Activated naive CD8-positive, alpha-beta T cell treated with anti-CD3 and anti-CD28 coated beads, Interleukin-2, amount 10 ng/mL, durations not matched to agents 7 days and 5 days (primary cell): ENCODE results near the gene SH2D3C. TPM values are rescaled to one million over a fixed set of nuclear protein-coding genes. Genes with fewer than 3 reads are reported as not detected.

Experiments
- ATAC-seq: fragments of 150-1000 bp; cut with Tn5 transposase; one replicate; pipeline ENCODE4 v1.10.0; 2021; ENCODE audit warnings: low read depth, moderate library complexity
- POLR2A ChIA-PET: fragments of 350-600 bp; sonication (Branson Sonifier 250); formaldehyde crosslinking; loops from one replicate; lab custom pipeline; 2021; ENCODE audit warnings: antibody characterized with exemption; lab: Charles Lee
- DNase-seq: peaks from one replicate; pipeline ENCODE4 v3.0.0; 2021
- H3K27ac Mint-ChIP-seq: one replicate; pipeline ENCODE4 v1.8.0; 2022; ENCODE audit warnings: mild to moderate bottlenecking, mixed read lengths
- H3K27me3 Mint-ChIP-seq: one replicate; pipeline ENCODE4 v1.8.0; 2022; ENCODE audit warnings: mild to moderate bottlenecking, moderate library complexity, mixed read lengths
- H3K36me3 Mint-ChIP-seq: one replicate; pipeline ENCODE4 v1.8.0; 2021; ENCODE audit warnings: mild to moderate bottlenecking, mixed read lengths
- H3K4me1 Mint-ChIP-seq: one replicate; pipeline ENCODE4 v1.8.0; 2021; ENCODE audit warnings: mixed read lengths
- H3K4me3 Mint-ChIP-seq: one replicate; pipeline ENCODE4 v1.8.0; 2022; ENCODE audit warnings: mild to moderate bottlenecking, moderate library complexity, mixed read lengths
- H3K9me3 Mint-ChIP-seq: one replicate; pipeline ENCODE4 v1.8.0; 2021; ENCODE audit warnings: mixed read lengths
- total RNA-seq, 2 experiments: library from RNA; stranded (reverse); gene quantifications; one replicate each; pipeline ENCODE4 v1.2.3, GENCODE V29; 2021

SH2D3C gene
- total RNA-seq, 2 experiments from 2014 or later = 64.6 to 67.1 TPM

DNA sequence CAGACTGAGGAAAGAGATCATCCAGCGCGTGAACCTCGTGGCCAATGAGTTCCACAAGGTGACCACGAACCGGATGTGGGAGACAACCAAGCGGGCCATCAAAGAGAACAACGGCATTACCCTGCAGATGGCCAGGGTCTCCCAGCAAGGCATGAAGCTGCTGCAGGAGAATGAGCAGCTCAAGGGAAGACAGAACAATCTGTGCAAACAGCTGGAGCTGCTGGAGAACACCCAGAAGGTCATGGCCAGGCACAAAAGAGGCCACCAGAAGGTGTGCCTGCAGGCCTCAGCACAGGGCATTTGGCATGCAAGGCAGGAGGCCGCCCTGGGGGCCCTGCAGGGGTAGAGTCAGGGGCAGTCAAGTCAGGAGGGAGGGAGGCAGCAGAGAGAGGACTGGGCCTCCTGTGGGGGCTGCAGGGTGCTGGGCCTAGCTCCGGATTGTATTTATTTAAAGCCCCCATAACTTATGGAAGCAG, 67.2 kb downstream of the SH2D3C start:
- no peak for ATAC-seq
- peak overlapping the region; percentile 14 for H3K4me3 Mint-ChIP-seq
- H3K36me3 Mint-ChIP-seq = no peaks in the 10 kb centered on the region
- DNase-seq = peak; percentile 58
- H3K4me1 Mint-ChIP-seq = peaks cover 23% of the 10 kb centered on the region
- H3K27me3 Mint-ChIP-seq = peaks cover 2% of the 10 kb centered on the region
- H3K27ac Mint-ChIP-seq = no peak overlapping the region
- H3K9me3 Mint-ChIP-seq = peaks cover 3% of the 10 kb centered on the region
- POLR2A ChIA-PET = interaction anchor here (0.5 to 1.3 kb wide), 3 partner anchors 23 to 127 kb away, joined by 3 to 6 read pairs (median 4); partner anchors contain the start of gene TOR2A

DNA sequence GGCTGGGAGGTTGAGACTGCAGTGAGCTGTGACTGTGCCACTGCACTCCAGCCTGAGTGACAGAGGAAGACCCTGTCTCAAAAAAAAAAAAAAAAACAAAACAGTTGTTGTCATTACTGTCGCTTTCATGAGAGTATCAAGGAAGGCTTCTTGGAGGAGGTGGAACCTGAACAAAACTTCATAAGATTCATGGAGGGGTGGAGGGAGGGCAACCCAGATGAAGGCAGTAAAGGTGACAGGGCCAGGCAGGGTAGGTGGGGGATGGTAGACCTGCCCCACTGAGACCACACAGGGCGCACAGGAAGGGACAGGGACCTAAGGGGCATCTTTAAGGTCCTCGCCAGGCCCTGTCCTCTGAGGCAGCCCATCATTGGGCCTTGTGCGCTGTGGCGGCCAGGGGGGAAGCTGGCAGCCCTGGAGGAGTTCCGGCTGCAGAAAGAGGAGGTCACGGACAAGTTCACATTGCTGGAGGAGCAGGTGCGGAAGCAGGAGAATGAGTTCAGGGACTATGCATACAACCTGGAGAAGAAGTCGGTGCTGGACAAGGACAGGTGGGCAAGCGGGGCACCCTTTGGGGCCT, 68.2 kb downstream of the SH2D3C start:
- peaks cover 19% of the 10 kb centered on the region for H3K4me1 Mint-ChIP-seq
- ATAC-seq = no peak
- peaks cover 2% of the 10 kb centered on the region for H3K27me3 Mint-ChIP-seq
- H3K36me3 Mint-ChIP-seq = no peaks in the 10 kb centered on the region
- POLR2A ChIA-PET = interaction anchor here (0.7 to 2.0 kb wide), 3 partner anchors 24 to 196 kb away, joined by 3 to 5 read pairs (median 3); partner anchors contain the start of gene TOR2A
- no peak overlapping the region for H3K4me3 Mint-ChIP-seq
- no peak overlapping the region for H3K27ac Mint-ChIP-seq
- peaks cover 3% of the 10 kb centered on the region for H3K9me3 Mint-ChIP-seq
- no peak for DNase-seq

DNA sequence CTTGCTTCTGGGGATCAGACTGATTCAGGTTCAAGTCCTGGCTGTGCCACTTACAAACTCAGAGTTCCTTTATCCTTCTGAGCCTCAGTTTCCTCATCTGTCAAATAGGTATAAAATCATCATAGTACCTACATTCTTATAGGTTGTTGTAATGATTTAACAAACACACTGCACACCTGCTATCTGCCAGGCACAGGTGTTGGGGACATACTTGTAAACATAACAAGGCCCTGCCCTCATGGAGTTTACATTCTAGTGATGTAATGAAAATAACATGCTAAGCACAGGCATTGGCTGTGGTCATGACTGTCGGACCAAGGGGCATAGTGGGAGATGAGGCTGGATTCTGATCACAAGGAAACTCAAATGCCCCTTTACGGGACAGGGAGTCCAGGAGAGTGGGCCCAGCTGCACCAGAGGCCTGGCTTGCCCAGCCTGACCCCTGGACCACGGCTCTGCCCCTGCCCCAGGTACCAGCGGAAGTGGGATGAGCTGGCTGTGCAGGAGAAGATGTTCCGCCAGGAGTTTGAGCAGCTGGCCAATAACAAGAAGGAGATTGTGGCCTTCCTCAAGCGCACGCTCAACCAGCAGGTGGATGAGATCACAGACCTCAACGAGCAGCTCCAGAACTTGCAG, 69.4 kb downstream of the SH2D3C start:
- ATAC-seq (no peak), DNase-seq (no peak)
- Mint-ChIP-seq H3K4me3 (no peak overlapping the region), H3K9me3 (peaks cover 3% of the 10 kb centered on the region), H3K4me1 (peaks cover 16% of the 10 kb centered on the region), H3K27me3 (peaks cover 2% of the 10 kb centered on the region), H3K36me3 (no peaks in the 10 kb centered on the region), H3K27ac (no peak overlapping the region)
- POLR2A ChIA-PET = interaction anchor here (2.0 kb wide), 1 partner anchor 26 kb away, joined by 5 read pairs; the partner anchor contains the start of gene TOR2A

DNA sequence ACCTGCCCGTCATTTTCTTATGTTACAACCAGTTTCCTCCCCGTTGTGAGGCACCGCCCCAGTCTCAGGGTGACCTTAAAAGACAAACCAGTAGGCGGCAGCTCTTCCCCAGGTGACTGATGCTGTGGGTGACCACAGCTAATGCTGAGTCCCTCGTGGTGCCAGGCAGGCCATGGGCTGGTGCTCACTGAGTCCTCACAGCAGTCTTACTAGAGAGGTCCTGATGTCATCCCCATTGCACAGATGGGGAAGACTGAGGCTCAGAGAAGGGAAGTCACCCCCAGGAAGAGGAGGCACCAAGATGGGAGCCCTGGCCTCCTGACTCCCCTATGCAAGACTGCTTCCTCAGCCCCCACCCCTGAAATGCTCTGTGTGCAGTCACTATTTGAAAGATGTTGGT, 70.7 kb downstream of the SH2D3C start:
- Mint-ChIP-seq H3K27ac (no peak overlapping the region), H3K36me3 (no peaks in the 10 kb centered on the region), H3K9me3 (peaks cover 3% of the 10 kb centered on the region), H3K4me3 (no peak overlapping the region), H3K4me1 (peaks cover 18% of the 10 kb centered on the region), H3K27me3 (peaks cover 2% of the 10 kb centered on the region)
- ATAC-seq (peak; percentile 60), DNase-seq (no peak)
- POLR2A ChIA-PET = interaction anchor here (1.0 kb wide), 1 partner anchor 27 kb away, joined by 3 read pairs; the partner anchor contains the start of gene TOR2A

DNA sequence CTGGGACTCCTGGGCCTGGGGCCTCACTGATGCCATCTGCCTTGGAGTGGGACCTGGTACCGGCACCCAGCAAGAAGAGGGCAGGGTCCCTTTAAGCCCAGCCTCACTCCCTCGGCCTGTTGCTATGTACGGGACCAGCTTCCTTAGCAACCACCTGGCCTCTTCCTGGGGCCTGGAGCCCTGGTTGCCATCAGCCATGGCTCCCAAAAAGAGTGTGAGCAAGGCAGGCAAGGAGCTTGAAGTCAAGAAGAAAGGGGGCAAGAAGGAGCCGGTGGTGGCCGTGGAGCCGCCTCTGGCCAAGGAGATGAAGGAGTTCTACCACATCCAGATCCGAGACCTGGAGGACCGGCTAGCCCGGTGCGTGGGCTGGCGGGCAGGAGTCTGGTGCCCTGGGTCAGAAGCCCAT, 71.6 kb downstream of the SH2D3C start, which contains the start of gene CFAP157:
TSS of gene CFAP157 (plus strand) at position 153 of the 406 bp plus-strand sequence. CDS start at position 197, 44 bp downstream.
- peaks cover 18% of the 10 kb centered on the region for H3K4me1 Mint-ChIP-seq
- no peak within 1 kb of the TSS for H3K27ac Mint-ChIP-seq
- no peak for DNase-seq
- H3K4me3 Mint-ChIP-seq = no peak within 1 kb of the TSS
- H3K9me3 Mint-ChIP-seq = peaks cover 3% of the 10 kb centered on the region
- no peaks in the 10 kb centered on the region for H3K36me3 Mint-ChIP-seq
- peaks cover 2% of the 10 kb centered on the region for H3K27me3 Mint-ChIP-seq
- POLR2A ChIA-PET = interaction anchor here (1.6 kb wide), 1 partner anchor 28 kb away, joined by 5 read pairs; the partner anchor contains the start of gene TOR2A
- no peak for ATAC-seq

DNA sequence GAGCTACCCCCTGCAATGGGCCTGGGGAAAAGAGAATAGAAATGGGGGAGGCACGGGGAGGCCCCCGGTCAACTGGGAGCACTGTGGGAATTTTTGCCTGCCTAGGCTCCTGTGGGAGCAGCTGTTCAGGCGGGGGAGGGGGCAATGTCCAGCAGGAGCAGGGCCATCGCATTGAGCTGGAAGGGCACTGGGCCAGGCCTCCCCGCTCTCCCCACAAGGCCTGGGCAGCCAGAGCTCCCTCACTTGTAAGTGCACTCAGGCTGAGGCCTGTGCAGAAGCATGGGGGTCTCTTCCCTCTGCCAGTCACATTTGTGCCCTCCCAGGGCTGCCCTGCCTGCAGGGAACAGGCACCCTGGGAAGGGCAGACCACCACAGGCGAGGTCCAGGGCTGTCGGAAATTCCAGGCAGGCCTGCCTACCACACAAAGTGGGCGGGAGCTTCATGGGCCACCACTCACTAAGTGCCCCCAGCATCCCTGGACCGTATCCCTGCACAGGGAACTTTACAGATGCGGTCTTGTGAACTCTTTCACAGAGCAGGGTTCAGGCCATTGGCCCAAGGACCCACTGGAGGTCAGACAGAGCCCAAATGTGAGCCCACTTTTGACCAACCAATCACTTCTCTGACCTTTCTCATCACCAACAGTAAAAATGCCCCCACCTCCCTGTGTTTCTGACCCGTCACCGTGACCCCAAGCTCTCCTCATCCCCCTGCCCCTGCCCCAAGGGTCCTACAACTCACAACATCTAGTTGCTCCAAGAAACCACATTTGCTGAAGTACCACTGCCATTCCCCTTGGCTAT, 72.7 kb downstream of the SH2D3C start:
- POLR2A ChIA-PET = interaction anchor here (0.5 to 1.6 kb wide), 2 partner anchors 29 to 217 kb away, joined by 3 to 5 read pairs; partner anchors contain the start of gene TOR2A
- Mint-ChIP-seq H3K4me1 (peaks cover 10% of the 10 kb centered on the region), H3K36me3 (no peaks in the 10 kb centered on the region)

DNA sequence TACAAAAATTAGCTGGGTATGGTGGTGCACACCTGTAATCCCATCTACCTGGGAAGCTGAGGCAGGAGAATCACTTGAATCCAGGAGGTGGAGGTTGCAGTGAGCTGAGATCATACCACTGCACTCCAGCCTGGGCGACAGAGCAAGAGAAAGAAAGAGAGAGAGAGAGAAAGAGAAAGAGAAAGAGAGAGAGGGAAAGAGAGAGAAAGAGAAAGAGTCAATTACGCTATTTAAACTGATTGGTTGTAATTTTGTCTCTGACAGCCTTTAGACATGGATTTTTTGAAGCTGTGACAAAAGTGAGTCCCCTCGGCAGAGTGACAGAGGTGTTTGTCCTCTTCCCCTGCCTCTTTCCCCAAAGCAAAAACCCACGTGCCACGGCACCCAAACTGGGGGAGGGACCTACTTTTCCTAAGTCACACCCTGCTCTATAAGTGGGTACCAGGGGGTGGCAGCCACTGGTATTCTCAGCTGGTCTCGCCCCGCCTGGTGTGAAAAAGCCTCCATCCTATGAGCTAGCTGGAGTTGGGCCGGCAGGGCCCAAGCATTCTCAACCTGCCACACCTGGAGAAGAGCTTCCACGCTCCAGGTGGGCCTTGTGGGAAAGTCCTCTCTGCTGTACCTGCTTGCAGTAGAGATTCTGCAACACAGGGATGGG, 75.0 kb downstream of the SH2D3C start:
- no peak overlapping the region for H3K27ac Mint-ChIP-seq
- POLR2A ChIA-PET = no interaction called here
- H3K4me3 Mint-ChIP-seq = no peak overlapping the region

More for the DNA sequence above, 72.7 kb downstream of the SH2D3C start:
- no peak for ATAC-seq
- DNase-seq = no peak
- no peak overlapping the region for H3K27ac Mint-ChIP-seq
- H3K4me3 Mint-ChIP-seq = no peak overlapping the region
- peaks cover 3% of the 10 kb centered on the region for H3K9me3 Mint-ChIP-seq
- H3K27me3 Mint-ChIP-seq = peaks cover 2% of the 10 kb centered on the region

DNA sequence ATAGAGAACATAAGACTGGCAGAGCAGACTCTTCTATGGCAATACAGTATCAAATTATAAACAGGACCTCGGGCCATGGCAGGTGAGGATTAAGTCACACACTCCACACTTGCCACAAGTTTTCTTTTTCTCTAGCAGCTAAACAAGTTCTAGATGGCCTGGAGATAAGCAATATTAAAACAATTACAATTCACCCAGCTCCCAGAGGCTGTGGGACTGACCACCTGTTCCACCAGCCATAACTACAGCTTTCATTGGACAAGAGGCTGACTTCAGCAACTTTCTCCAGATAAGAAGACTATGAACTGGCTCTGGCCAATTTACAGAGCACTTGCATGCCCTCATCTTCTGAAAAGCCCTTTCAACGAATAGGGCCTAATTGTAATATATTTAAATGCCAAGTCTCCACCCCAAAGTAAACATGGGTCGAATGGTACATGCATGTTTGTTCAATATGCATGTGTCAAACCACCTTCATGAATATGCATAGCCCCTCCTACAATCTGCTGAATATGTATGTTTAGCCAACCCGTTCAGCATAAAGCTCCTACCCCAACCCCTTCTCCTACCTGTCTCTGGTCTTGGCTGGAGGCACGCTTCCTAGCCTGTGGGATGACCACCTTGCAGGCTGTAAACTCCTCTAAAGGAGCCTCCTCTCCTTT, 77.7 kb downstream of the SH2D3C start:
- no peak overlapping the region for H3K27ac Mint-ChIP-seq
- DNase-seq = no peak
- ATAC-seq = no peak
- POLR2A ChIA-PET = interaction anchor here (0.6 kb wide), 1 partner anchor 17 kb away, joined by 3 read pairs; no protein-coding TSS in a partner anchor
- peaks cover 12% of the 10 kb centered on the region for H3K4me1 Mint-ChIP-seq
- no peak overlapping the region for H3K4me3 Mint-ChIP-seq
- no peaks in the 10 kb centered on the region for H3K36me3 Mint-ChIP-seq
- no peaks in the 10 kb centered on the region for H3K9me3 Mint-ChIP-seq
- no peaks in the 10 kb centered on the region for H3K27me3 Mint-ChIP-seq

More for the DNA sequence above, 75.0 kb downstream of the SH2D3C start:
- Mint-ChIP-seq H3K27me3 (no peaks in the 10 kb centered on the region), H3K9me3 (no peaks in the 10 kb centered on the region), H3K36me3 (no peaks in the 10 kb centered on the region), H3K4me1 (peaks cover 17% of the 10 kb centered on the region)
- ATAC-seq (no peak), DNase-seq (no peak)

DNA sequence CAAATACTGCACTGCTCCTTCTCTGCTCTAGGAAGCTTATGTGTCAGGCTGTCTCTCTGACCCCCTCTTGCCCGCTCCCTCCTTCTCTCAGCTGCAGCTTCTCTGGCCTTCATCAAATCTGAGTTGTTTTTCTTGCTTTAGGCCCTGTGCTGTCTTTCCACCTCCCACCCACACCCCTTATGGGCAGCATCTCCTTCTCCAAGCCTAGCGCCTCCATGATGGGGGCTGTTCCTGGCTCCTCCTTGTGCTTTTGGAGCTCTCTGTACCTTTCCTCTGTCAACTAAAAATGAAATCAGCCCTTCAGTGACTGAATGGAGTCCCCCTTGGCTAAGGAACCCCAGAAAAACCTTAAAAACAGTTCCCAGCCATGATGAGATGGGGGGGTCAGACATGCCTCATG, 78.3 kb downstream of the SH2D3C start:
- Mint-ChIP-seq H3K27ac (peak overlapping the region; percentile 58), H3K4me3 (peak overlapping the region; percentile 82), H3K9me3 (no peaks in the 10 kb centered on the region), H3K27me3 (no peaks in the 10 kb centered on the region), H3K4me1 (peaks cover 12% of the 10 kb centered on the region), H3K36me3 (no peaks in the 10 kb centered on the region)
- POLR2A ChIA-PET = no interaction called here
- DNase-seq (no peak), ATAC-seq (no peak)

DNA sequence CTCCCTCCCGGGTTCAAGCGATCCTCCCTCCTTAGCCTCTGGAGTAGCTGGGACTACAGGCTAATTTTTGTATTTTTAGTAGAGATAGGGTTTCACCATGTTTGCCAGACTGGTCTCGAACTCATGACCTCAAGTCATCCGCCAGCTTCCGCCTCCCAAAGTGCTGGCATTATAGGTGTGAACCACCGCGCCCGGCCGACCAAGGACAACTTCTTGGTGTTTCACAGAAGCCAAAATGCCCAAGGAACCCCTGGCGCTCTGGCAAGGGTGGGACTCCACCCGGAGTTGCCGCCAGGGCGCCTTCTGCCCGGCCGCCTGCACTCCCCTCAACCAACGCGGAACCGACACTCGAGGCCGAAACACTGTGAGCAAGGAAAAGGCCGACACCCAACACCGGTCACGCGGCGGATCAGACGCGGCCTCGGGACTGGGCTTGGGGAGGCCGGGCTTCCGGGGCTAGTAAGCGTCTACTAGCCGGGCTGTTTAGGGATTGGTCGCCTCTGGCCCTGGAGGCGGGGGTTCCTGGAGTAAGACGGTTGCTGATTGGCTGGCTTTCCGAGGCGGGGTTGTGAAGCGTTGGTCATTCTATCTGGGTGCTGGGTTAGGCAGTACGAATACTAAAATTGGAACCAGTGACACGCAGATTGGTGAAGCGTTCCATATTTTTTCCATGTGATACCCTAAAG, 79.3 kb downstream of the SH2D3C start:
- ATAC-seq = peak; percentile 100
- peaks cover 12% of the 10 kb centered on the region for H3K4me1 Mint-ChIP-seq
- DNase-seq = peak; percentile 85
- H3K36me3 Mint-ChIP-seq = no peaks in the 10 kb centered on the region
- H3K27me3 Mint-ChIP-seq = no peaks in the 10 kb centered on the region
- POLR2A ChIA-PET = interaction anchor here (0.6 kb wide), 1 partner anchor 91 kb away, joined by 3 read pairs; no protein-coding TSS in a partner anchor
- peak overlapping the region; percentile 79 for H3K27ac Mint-ChIP-seq
- H3K9me3 Mint-ChIP-seq = no peaks in the 10 kb centered on the region
- peak overlapping the region; percentile 82 for H3K4me3 Mint-ChIP-seq

DNA sequence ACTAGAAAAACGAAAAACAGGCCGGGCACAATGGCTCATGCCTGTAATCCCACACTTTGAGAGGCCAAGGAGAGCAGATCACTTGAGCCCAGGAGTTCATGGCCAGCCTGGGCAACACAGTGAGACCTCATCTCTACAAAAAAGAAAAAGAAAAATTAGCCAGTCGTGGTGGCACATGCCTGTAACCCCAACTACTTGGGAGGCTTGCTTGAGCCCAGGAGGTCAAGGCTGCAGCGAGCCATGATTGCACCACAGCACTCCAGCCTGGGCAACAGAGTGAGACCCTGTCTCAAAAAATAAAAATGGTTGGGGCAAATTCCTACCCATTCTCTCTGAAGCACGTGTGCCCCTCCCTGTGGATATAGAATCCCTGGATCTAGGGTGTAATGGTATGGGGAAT, 80.1 kb downstream of the SH2D3C start:
- Mint-ChIP-seq H3K27ac (no peak overlapping the region), H3K27me3 (no peaks in the 10 kb centered on the region), H3K4me3 (peak overlapping the region; percentile 22), H3K36me3 (no peaks in the 10 kb centered on the region), H3K9me3 (no peaks in the 10 kb centered on the region), H3K4me1 (peaks cover 12% of the 10 kb centered on the region)
- POLR2A ChIA-PET = no interaction called here
- ATAC-seq (no peak), DNase-seq (no peak)

DNA sequence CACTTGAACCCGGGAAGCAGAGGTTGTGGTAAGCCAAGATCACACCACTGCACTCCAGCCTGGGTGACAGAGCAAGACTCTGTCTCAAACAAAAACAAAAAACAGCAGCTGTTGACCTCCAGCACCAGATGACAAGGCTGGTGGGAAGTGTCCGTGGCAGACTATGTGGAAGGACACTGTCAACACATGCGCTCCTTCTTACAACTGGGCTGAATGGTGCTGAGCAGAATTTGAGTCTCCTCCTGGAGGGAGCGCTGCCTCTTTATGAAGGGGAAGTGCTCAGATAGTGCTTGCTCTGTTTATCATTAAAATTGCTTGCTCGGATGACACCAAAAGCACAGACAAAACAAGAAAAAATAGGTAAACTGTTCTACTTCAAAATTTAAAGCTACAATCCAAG, 80.9 kb downstream of the SH2D3C start:
- no peaks in the 10 kb centered on the region for H3K9me3 Mint-ChIP-seq
- DNase-seq (no peak), ATAC-seq (no peak)
- no peak overlapping the region for H3K4me3 Mint-ChIP-seq
- peaks cover 11% of the 10 kb centered on the region for H3K4me1 Mint-ChIP-seq
- no peak overlapping the region for H3K27ac Mint-ChIP-seq
- POLR2A ChIA-PET = no interaction called here
- no peaks in the 10 kb centered on the region for H3K27me3 Mint-ChIP-seq
- H3K36me3 Mint-ChIP-seq = no peaks in the 10 kb centered on the region
